LNCAP (cell line): ENCODE data around the gene ZC3H15.

Source experiments
- TF ChIP-seq, protein P1 (sequence below): fragments of 450-650 bp; IDR thresholded peaks from 2 replicates; pipeline ENCODE4 v1.5.1; 2017; ENCODE audit warnings: mild to moderate bottlenecking

The ZC3H15 gene

DNA sequence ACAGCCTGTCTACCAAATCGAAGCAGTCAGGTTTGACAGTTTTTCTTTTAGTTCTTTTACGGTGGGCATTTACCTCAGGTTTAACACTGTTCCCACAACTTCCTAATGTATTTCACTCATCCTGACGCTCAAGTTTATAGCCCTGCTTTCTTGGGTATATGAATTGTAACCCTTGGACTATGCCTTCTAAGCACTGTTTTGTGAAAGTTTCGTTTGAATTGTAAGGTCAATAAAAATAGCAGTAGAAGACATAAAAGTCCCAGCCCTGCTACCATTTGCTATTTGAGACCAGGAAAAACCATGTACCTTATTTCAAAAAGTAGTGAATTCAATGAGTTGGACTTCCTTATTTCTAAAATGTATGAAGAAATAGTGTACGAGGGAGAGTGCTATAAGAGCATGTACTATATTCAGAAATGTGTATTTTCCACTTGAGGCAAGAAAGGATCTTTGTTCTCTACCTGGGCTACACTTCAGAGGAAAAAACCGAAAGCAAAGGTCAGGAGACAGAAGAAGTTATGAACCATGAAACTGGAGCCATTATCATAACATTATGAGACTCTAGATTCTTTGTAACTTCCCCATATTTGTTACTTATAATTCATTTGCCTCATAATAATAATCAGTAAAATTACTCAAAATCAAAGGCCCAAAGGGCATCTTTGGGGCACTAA lies 1.9 kb upstream of the ZC3H15 start:
- TF ChIP-seq, protein P1, sequence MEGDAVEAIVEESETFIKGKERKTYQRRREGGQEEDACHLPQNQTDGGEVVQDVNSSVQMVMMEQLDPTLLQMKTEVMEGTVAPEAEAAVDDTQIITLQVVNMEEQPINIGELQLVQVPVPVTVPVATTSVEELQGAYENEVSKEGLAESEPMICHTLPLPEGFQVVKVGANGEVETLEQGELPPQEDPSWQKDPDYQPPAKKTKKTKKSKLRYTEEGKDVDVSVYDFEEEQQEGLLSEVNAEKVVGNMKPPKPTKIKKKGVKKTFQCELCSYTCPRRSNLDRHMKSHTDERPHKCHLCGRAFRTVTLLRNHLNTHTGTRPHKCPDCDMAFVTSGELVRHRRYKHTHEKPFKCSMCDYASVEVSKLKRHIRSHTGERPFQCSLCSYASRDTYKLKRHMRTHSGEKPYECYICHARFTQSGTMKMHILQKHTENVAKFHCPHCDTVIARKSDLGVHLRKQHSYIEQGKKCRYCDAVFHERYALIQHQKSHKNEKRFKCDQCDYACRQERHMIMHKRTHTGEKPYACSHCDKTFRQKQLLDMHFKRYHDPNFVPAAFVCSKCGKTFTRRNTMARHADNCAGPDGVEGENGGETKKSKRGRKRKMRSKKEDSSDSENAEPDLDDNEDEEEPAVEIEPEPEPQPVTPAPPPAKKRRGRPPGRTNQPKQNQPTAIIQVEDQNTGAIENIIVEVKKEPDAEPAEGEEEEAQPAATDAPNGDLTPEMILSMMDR = no peak

DNA sequence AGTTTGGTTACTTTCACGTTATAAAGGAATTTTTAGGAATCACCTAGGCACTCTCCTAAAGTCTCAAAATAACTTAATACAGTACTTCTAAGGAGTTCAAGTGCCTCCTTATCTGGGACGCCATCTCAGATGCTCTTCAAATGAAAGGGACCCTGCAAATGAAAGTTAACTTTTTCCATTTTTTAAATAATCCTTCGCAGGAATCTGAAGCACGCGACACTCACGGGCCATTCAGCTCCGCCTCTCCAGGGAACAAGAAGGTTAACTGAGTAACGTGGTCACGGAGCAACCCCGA lies 537 bp upstream of the ZC3H15 start:
- TF ChIP-seq, protein P1 = no peak

DNA sequence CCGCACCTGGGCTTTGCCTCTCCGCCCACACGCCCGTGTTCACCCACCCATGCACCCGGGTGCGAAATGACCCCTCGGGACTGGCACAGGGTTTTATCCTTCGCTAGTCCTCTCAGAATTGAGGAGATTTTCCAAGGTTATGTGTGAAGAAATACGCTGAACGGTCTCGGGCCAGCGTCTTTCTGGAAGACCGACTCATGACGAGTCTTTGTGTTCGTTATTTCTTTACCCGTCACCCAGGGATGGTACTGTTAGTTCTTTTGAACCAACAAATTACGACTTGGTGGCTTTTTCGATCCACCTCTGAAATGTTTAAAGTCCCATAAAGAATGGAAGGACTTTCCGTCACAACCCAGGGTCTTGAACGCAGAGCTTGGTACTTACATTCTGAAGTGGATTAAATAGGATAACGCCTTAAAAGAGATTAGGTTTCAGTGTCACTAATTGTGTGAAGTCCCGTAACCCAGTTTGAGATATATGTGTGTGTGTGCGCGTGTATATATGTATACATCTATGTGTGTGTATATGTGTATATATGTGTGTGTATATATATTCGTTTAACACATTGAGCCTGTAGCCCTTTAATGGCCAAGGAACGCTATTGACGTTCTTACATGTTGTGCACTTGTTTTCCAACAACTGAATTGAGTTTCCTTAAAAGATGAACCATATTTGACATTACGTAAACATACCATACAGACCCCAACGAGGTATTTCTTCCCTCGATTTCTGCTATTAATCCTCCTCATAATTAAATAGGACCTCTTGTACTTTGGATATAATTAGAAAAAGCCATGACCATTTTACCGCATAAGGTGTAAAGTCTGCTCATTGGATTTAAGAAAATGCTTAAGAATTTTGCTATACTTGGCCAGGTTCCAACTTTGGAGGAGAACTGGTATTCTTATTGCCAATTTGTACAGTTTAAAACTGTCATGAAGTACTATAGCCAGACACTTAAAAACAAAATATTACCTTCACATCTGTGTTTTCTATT lies 889 bp downstream of the ZC3H15 start:
- TF ChIP-seq, protein P1 = no peak

GRCh38 chr2:186493564-186494085 lies 7.6 kb downstream of the ZC3H15 start:
- TF ChIP-seq, protein P1 = no peak

DNA sequence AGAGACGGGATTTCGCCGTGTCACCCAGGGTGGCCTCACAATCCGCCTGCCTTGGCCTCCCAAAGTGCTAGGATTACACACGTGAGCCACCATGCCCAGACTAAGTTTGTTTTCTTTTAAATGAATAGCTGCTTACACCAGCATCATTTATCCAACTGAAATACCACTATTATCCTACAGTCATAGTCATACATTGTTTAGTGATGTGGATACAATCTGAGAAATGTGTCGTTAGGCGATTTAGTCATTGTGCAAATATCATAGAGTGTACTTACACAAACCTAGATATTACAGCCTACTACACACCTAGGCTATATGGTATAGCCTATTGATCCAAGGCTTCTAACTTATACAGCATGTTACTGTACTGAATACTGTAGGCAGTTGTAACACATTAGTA lies 10.3 kb downstream of the ZC3H15 start:
- TF ChIP-seq, protein P1 = no peak

- TF ChIP-seq, protein P1 = no peak
Measured at GRCh38 chr2:186497928-186498327, 11.9 kb downstream of the ZC3H15 start.

- TF ChIP-seq, protein P1 = no peak
Measured at GRCh38 chr2:186498834-186499233, 12.8 kb downstream of the ZC3H15 start.
